ENCODE measurements around the gene SARS1. TPM values are rescaled to one million over a fixed set of nuclear protein-coding genes. Genes with fewer than 3 reads are reported as not detected.

The SARS1 gene
- total RNA-seq, 1 experiment from 2014 or later: 158 TPM

GRCh38 chr1:109185990-109186732 is 27.6 kb upstream of the SARS1 start:
- Histone ChIP-seq H3K27ac (ENCODE audit: low read length) (no peak overlapping the region), H3K4me1 (ENCODE audit: insufficient read depth, low read length) (peaks cover 7% of the 10 kb centered on the region), H3K79me2 (ENCODE audit: low read length) (no peaks in the 10 kb centered on the region), H3K4me3 (ENCODE audit: low read length) (no peak overlapping the region), H3K4me2 (ENCODE audit: low read length) (no peak overlapping the region), H4K20me1 (ENCODE audit: low read length) (no peaks in the 10 kb centered on the region), H3K9ac (ENCODE audit: low read length) (no peak overlapping the region), H3K9me3 (ENCODE audit: low read length) (no peaks in the 10 kb centered on the region), H3F3A (ENCODE audit: low read length, unreplicated experiment) (peaks cover 3% of the 10 kb centered on the region), H3K9me2 (replicated peaks; ENCODE audit: low read length) (no peaks in the 10 kb centered on the region), H2AFZ (ENCODE audit: low read length) (no peak overlapping the region), H3K36me3 (ENCODE audit: low read depth, low read length) (no peaks in the 10 kb centered on the region), H3K27me3 (ENCODE audit: low read length) (no peaks in the 10 kb centered on the region)
- DNase-seq (no peak), ATAC-seq (no peak)
- TF ChIP-seq EZH2phosphoT487 (IDR thresholded peaks at IDR 0.05; ENCODE audit: borderline replicate concordance, low read length) (no peak), EZH2 (IDR thresholded peaks at IDR 0.05; ENCODE audit: low read length, unreplicated experiment) (no peak), CTCF (conservative IDR thresholded peaks at IDR 0.05; ENCODE audit: low read depth, low read length) (no peak)
- BruUV-seq (replicated peaks): no TSS peak
- POLR2A ChIA-PET (ENCODE audit: unreplicated experiment): interaction anchor here (0.6 kb wide), 1 partner anchor 71 kb away, joined by 3 read pairs; no protein-coding TSS in a partner anchor
- intact Hi-C loops (cut with micrococcal nuclease): no loop called here
- CTCF ChIA-PET: no interaction called here

DNA sequence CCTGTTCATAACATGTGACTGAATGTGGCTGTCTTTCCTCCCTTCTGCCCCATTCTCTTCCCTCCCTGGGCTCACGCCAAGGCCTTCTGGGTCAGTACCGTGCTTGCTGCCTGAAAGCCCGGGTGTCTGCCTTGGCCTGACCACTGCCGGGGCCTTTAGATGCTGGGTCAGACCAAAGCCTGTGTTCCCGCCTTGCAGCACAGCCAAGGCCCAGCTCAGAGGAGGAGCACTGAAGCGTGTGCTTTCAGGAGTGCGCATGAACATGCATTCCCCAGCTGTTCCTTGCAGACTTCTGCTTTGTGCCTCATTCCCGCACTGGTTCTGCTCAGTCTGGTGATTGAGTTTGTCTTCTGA is 27.0 kb upstream of the SARS1 start:
- Histone ChIP-seq H3K4me1 (ENCODE audit: insufficient read depth, low read length) (peaks cover 3% of the 10 kb centered on the region), H3K79me2 (ENCODE audit: low read length) (no peaks in the 10 kb centered on the region), H3K36me3 (ENCODE audit: low read depth, low read length) (no peaks in the 10 kb centered on the region), H3F3A (ENCODE audit: low read length, unreplicated experiment) (peaks cover under 1% of the 10 kb centered on the region), H3K9ac (ENCODE audit: low read length) (no peak overlapping the region), H3K27ac (ENCODE audit: low read length) (no peak overlapping the region), H3K9me2 (replicated peaks; ENCODE audit: low read length) (no peaks in the 10 kb centered on the region), H3K4me3 (ENCODE audit: low read length) (no peak overlapping the region), H2AFZ (ENCODE audit: low read length) (no peak overlapping the region), H3K9me3 (ENCODE audit: low read length) (no peaks in the 10 kb centered on the region), H4K20me1 (ENCODE audit: low read length) (no peaks in the 10 kb centered on the region), H3K4me2 (ENCODE audit: low read length) (no peak overlapping the region), H3K27me3 (ENCODE audit: low read length) (no peaks in the 10 kb centered on the region)
- intact Hi-C loops (cut with micrococcal nuclease): no loop called here
- no peak for ATAC-seq
- CTCF ChIA-PET: no interaction called here
- TF ChIP-seq EZH2 (IDR thresholded peaks at IDR 0.05; ENCODE audit: low read length, unreplicated experiment) (no peak), CTCF (conservative IDR thresholded peaks at IDR 0.05; ENCODE audit: low read depth, low read length) (no peak), EZH2phosphoT487 (IDR thresholded peaks at IDR 0.05; ENCODE audit: borderline replicate concordance, low read length) (no peak)
- BruUV-seq (replicated peaks): no TSS peak
- POLR2A ChIA-PET (ENCODE audit: unreplicated experiment): no interaction called here
- no peak for DNase-seq

- ChIA-PET POLR2A (ENCODE audit: unreplicated experiment) (no interaction called here), CTCF (no interaction called here)
- H2AFZ ChIP-seq (ENCODE audit: low read length): no peak overlapping the region
These were observed 26.6 kb upstream of the SARS1 start for GRCh38 chr1:109187127-109187526.

More at GRCh38 chr1:109187127-109187526, 26.6 kb upstream of the SARS1 start:
- no peak for DNase-seq
- Histone ChIP-seq H3K36me3 (ENCODE audit: low read depth, low read length) (no peaks in the 10 kb centered on the region), H3K9me2 (replicated peaks; ENCODE audit: low read length) (no peaks in the 10 kb centered on the region), H3K4me3 (ENCODE audit: low read length) (no peak overlapping the region), H3K27me3 (ENCODE audit: low read length) (no peaks in the 10 kb centered on the region), H3F3A (ENCODE audit: low read length, unreplicated experiment) (no peaks in the 10 kb centered on the region), H4K20me1 (ENCODE audit: low read length) (no peaks in the 10 kb centered on the region), H3K9ac (ENCODE audit: low read length) (no peak overlapping the region), H3K9me3 (ENCODE audit: low read length) (no peaks in the 10 kb centered on the region), H3K4me1 (ENCODE audit: insufficient read depth, low read length) (no peaks in the 10 kb centered on the region), H3K27ac (ENCODE audit: low read length) (no peak overlapping the region), H3K79me2 (ENCODE audit: low read length) (no peaks in the 10 kb centered on the region), H3K4me2 (ENCODE audit: low read length) (no peak overlapping the region)
- intact Hi-C loops (cut with micrococcal nuclease): no loop called here
- no peak for TF ChIP-seq CTCF (conservative IDR thresholded peaks at IDR 0.05; ENCODE audit: low read depth, low read length)
- no peak for TF ChIP-seq EZH2phosphoT487 (IDR thresholded peaks at IDR 0.05; ENCODE audit: borderline replicate concordance, low read length)
- no peak for TF ChIP-seq EZH2 (IDR thresholded peaks at IDR 0.05; ENCODE audit: low read length, unreplicated experiment)
- no peak for ATAC-seq
- no TSS peak for BruUV-seq (replicated peaks)
